HepG2 (cell line): ENCODE results near the gene NAT9. TPM values are rescaled to one million over a fixed set of nuclear protein-coding genes. Genes with fewer than 3 reads are reported as not detected.

Experiments
- AGO2 ChIP-seq: fragments of 200-400 bp; formaldehyde crosslinking; optimal IDR thresholded peaks from 2 replicates; pipeline ENCODE3; 2017; ENCODE audit warnings: mild to moderate bottlenecking, low read depth, low read length, moderate library complexity
- ARID2 ChIP-seq: sonication (generic); formaldehyde crosslinking; IDR thresholded peaks from 2 replicates; pipeline ENCODE4 v1.8.1; 2022; ENCODE audit warnings: mild to moderate bottlenecking, missing genetic modification reagents, borderline replicate concordance
- CBFB ChIP-seq: sonication (generic); formaldehyde crosslinking; IDR thresholded peaks from 2 replicates; pipeline ENCODE4 v1.4.0; 2020; ENCODE audit warnings: missing genetic modification reagents
- FOXO4 ChIP-seq: sonication (generic); formaldehyde crosslinking; conservative IDR thresholded peaks from 2 replicates; pipeline ENCODE4 v1.8.1; 2023; ENCODE audit warnings: missing genetic modification reagents
- GPN1 ChIP-seq: sonication (generic); formaldehyde crosslinking; IDR thresholded peaks from 2 replicates; pipeline ENCODE4 v1.5.1; 2020; ENCODE audit warnings: missing genetic modification reagents, borderline replicate concordance
- GZF1 ChIP-seq: sonication (generic); formaldehyde crosslinking; IDR thresholded peaks from 2 replicates; pipeline ENCODE4 v1.5.1; 2020; ENCODE audit warnings: mild to moderate bottlenecking, missing genetic modification reagents
- KIAA2018 ChIP-seq: sonication (generic); formaldehyde crosslinking; IDR thresholded peaks from 2 replicates; pipeline ENCODE4 v1.5.0; 2020; ENCODE audit warnings: mild to moderate bottlenecking, missing genetic modification reagents, borderline replicate concordance
- RELA ChIP-seq: sonication (generic); formaldehyde crosslinking; IDR thresholded peaks from 2 replicates; pipeline ENCODE4 v1.4.0; 2020; ENCODE audit warnings: missing genetic modification reagents
- SNAPC5 ChIP-seq: sonication (generic); formaldehyde crosslinking; IDR thresholded peaks from 2 replicates; pipeline ENCODE4 v1.8.1; 2023; ENCODE audit warnings: mild to moderate bottlenecking, missing genetic modification reagents, borderline replicate concordance
- ZNF234 ChIP-seq: sonication (generic); formaldehyde crosslinking; conservative IDR thresholded peaks from 2 replicates; pipeline ENCODE4 v1.5.1; 2020; ENCODE audit warnings: mild to moderate bottlenecking, missing genetic modification reagents
- ZNF280B ChIP-seq: sonication (generic); formaldehyde crosslinking; IDR thresholded peaks from 2 replicates; pipeline ENCODE4 v1.5.0; 2020; ENCODE audit warnings: missing genetic modification reagents, mild to moderate bottlenecking, borderline replicate concordance
- ZNF292 ChIP-seq: sonication (generic); formaldehyde crosslinking; IDR thresholded peaks from 2 replicates; pipeline ENCODE4 v1.8.1; 2022; ENCODE audit warnings: mild to moderate bottlenecking, low read depth, missing genetic modification reagents, borderline replicate concordance
- ZNF354B ChIP-seq: sonication (generic); formaldehyde crosslinking; IDR thresholded peaks from 2 replicates; pipeline ENCODE4 v1.8.0; 2022; ENCODE audit warnings: mild to moderate bottlenecking, missing genetic modification reagents
- ZNF570 ChIP-seq: sonication (generic); formaldehyde crosslinking; IDR thresholded peaks from 2 replicates; pipeline ENCODE4 v1.4.0; 2020; ENCODE audit warnings: mild to moderate bottlenecking, missing genetic modification reagents, borderline replicate concordance
- ZNF580 ChIP-seq: IDR thresholded peaks from 2 replicates; pipeline ENCODE4 v1.6.1; 2016; ENCODE audit warnings: low read depth, borderline replicate concordance
- ZNF670 ChIP-seq: sonication (generic); formaldehyde crosslinking; IDR thresholded peaks from 2 replicates; pipeline ENCODE4 v1.8.0; 2022; ENCODE audit warnings: mild to moderate bottlenecking, missing genetic modification reagents, borderline replicate concordance
- ZNF883 ChIP-seq: sonication (generic); formaldehyde crosslinking; IDR thresholded peaks from 2 replicates; pipeline ENCODE4 v1.5.1; 2020; ENCODE audit warnings: mild to moderate bottlenecking, missing genetic modification reagents; ENCODE audit errors: not compliant biosample characterization
- ZNF891 ChIP-seq: sonication (generic); formaldehyde crosslinking; IDR thresholded peaks from 2 replicates; pipeline ENCODE4 v1.5.0; 2020; ENCODE audit warnings: mild to moderate bottlenecking, missing genetic modification reagents
- polyA plus RNA-seq, 8 experiments: library from polyadenylated mRNA; depleted of rRNA in 3 of 8; stranded (reverse) in 7 of 8; unstranded in 1 of 8; fragments of >200 nt; fragmentation: Illumina TruSeq in 4 of 8; extraction: Trizol in 4 of 8; gene quantifications; 2 replicates each; pipeline versions ENCODE4 v1.2.1 to v1.2.3, GENCODE V29; 2011 to 2016; ENCODE audit warnings: low read depth in 4 of 8, missing spikeins in 1 of 8, mixed read lengths in 1 of 8; ENCODE audit not compliant: insufficient read depth in 1 of 8
- total RNA-seq, 5 experiments: library from RNA; depleted of rRNA; stranded (reverse); fragments of >200 nt; fragmentation: Illumina TruSeq; extraction: Trizol; gene quantifications; 2 replicates each; pipeline ENCODE4 v1.2.3, GENCODE V29; 2016; ENCODE audit warnings: low read depth in 1 of 5

The NAT9 gene
- total and polyA plus RNA-seq, 2 of the 13 experiments (the other 11 are each of a cell fraction or from before 2014, with no cell fraction given) = 39.7 to 44.2 TPM

GRCh38 chr17:74750039-74750326 lies 26.2 kb downstream of the NAT9 start (continued):
- TF ChIP-seq ZNF883 (CRISPR knock-in tag) = peak; percentile 5
- peak; percentile 71; the same call in 1 of the 2 replicates for TF ChIP-seq ARID2 (CRISPR knock-in tag)
- TF ChIP-seq AGO2 = peak; percentile 75
- TF ChIP-seq KIAA2018 (CRISPR knock-in tag) = 0 out of 2 replicates have a peak, but pooled peaks have one; percentile 25
- 0 out of 2 replicates have a peak, but pooled peaks have one; percentile 14 for TF ChIP-seq FOXO4 (CRISPR knock-in tag)
- TF ChIP-seq CBFB = 0 out of 2 replicates have a peak, but pooled peaks have one; percentile 6
- 0 out of 2 replicates have a peak, but pooled peaks have one; percentile 2 for TF ChIP-seq ZNF580 (CRISPR knock-in tag)
- TF ChIP-seq ZNF891 (CRISPR knock-in tag) = peak; percentile 42; the same call in 1 of the 2 replicates
- TF ChIP-seq SNAPC5 (CRISPR knock-in tag) = 0 out of 2 replicates have a peak, but pooled peaks have one; percentile 72
- TF ChIP-seq GPN1 (CRISPR knock-in tag) = no peak
- peak; percentile 7; the same call in 1 of the 2 replicates for TF ChIP-seq RELA (CRISPR knock-in tag)
- no peak for TF ChIP-seq ZNF570
- TF ChIP-seq ZNF234 (CRISPR knock-in tag) = 0 out of 2 replicates have a peak, but pooled peaks have one; percentile 38
- 0 out of 2 replicates have a peak, but pooled peaks have one; percentile 61 for TF ChIP-seq ZNF354B (CRISPR knock-in tag)
- no peak for TF ChIP-seq ZNF292 (CRISPR knock-in tag)
- peak; percentile 82; the same call in 1 of the 2 replicates for TF ChIP-seq ZNF280B (CRISPR knock-in tag)
- 0 out of 2 replicates have a peak, but pooled peaks have one; percentile 7 for TF ChIP-seq ZNF670 (CRISPR knock-in tag)
- no peak for TF ChIP-seq GZF1
